HepG2 (cell line): ENCODE data around the gene LINGO1. TPM values are rescaled to one million over a fixed set of nuclear protein-coding genes. Genes with fewer than 3 reads are reported as not detected.

Source experiments
- CENPBD1 ChIP-seq: sonication (generic); formaldehyde crosslinking; IDR thresholded peaks from 2 replicates; pipeline ENCODE4 v1.8.0; 2022; ENCODE audit warnings: missing genetic modification reagents, low read depth, mild to moderate bottlenecking, borderline replicate concordance
- CREB1 ChIP-seq, 2 experiments: fragments of 450-650 bp in 1 of 2; IDR thresholded peaks; 2 replicates each; pipeline ENCODE4 v1.6.1; 2016 to 2017; ENCODE audit warnings: control low read depth in 1 of 2, mild to moderate bottlenecking in 1 of 2, missing compliant biosample characterization in 1 of 2, missing genetic modification characterization in 1 of 2
- GLI4 ChIP-seq: sonication (generic); formaldehyde crosslinking; IDR thresholded peaks from 2 replicates; pipeline ENCODE4 v1.5.1; 2020; ENCODE audit warnings: missing genetic modification reagents, mild to moderate bottlenecking, moderate library complexity, borderline replicate concordance
- GTF3A ChIP-seq: sonication (generic); formaldehyde crosslinking; conservative IDR thresholded peaks from 2 replicates; pipeline ENCODE4 v1.4.0; 2020; ENCODE audit warnings: mild to moderate bottlenecking, missing genetic modification reagents
- HIVEP1 ChIP-seq: sonication (generic); formaldehyde crosslinking; IDR thresholded peaks from 2 replicates; pipeline ENCODE4 v1.4.0; 2020; ENCODE audit warnings: mild to moderate bottlenecking, missing genetic modification reagents
- KDM1A ChIP-seq: IDR thresholded peaks from 2 replicates; pipeline ENCODE4 v1.6.1; 2016; ENCODE audit warnings: missing compliant biosample characterization
- MEIS1 ChIP-seq: sonication (generic); formaldehyde crosslinking; IDR thresholded peaks from 2 replicates; pipeline ENCODE4 v1.9.0; 2021; ENCODE audit warnings: mild to moderate bottlenecking, missing genetic modification reagents, moderate library complexity, borderline replicate concordance
- MIER2 ChIP-seq: IDR thresholded peaks from 2 replicates; pipeline ENCODE4 v1.6.1; 2016; ENCODE audit warnings: missing biosample characterization, missing genetic modification reagents
- MXD3 ChIP-seq: IDR thresholded peaks from 2 replicates; pipeline ENCODE4 v1.6.1; 2016; ENCODE audit warnings: mild to moderate bottlenecking, missing biosample characterization, missing genetic modification reagents
- NRL ChIP-seq: sonication (generic); formaldehyde crosslinking; IDR thresholded peaks from 2 replicates; pipeline ENCODE4 v1.5.0; 2020; ENCODE audit warnings: missing genetic modification reagents, mild to moderate bottlenecking, moderate library complexity, borderline replicate concordance
- POGZ ChIP-seq: sonication (generic); formaldehyde crosslinking; IDR thresholded peaks from 2 replicates; pipeline ENCODE4 v1.4.0; 2020; ENCODE audit warnings: mild to moderate bottlenecking, missing genetic modification reagents
- SUZ12 ChIP-seq: fragments of 150-350 bp; IDR thresholded peaks from 2 replicates; pipeline ENCODE4 v1.6.1; 2014; ENCODE audit warnings: low read depth, low read length
- TFE3 ChIP-seq: IDR thresholded peaks from 2 replicates; pipeline ENCODE4 v1.6.1; 2016
- TP53 ChIP-seq: sonication (generic); formaldehyde crosslinking; conservative IDR thresholded peaks from 2 replicates; pipeline ENCODE4 v1.4.0; 2020; ENCODE audit warnings: missing genetic modification reagents
- ZNF20 ChIP-seq: sonication (generic); formaldehyde crosslinking; IDR thresholded peaks from 2 replicates; pipeline ENCODE4 v1.4.0; 2020; ENCODE audit warnings: mild to moderate bottlenecking, moderate library complexity, missing genetic modification reagents
- ZNF441 ChIP-seq: sonication (generic); formaldehyde crosslinking; IDR thresholded peaks from 2 replicates; pipeline ENCODE4 v1.7.0; 2021; ENCODE audit warnings: missing genetic modification reagents, borderline replicate concordance
- ZNF609 ChIP-seq: sonication (generic); formaldehyde crosslinking; IDR thresholded peaks from 2 replicates; pipeline ENCODE4 v1.4.0; 2020; ENCODE audit warnings: mild to moderate bottlenecking, missing genetic modification reagents, borderline replicate concordance
- ZNF619 ChIP-seq: sonication (generic); formaldehyde crosslinking; IDR thresholded peaks from 2 replicates; pipeline ENCODE4 v1.4.0; 2020; ENCODE audit warnings: mild to moderate bottlenecking, missing genetic modification reagents
- ZNF782 ChIP-seq: sonication (generic); formaldehyde crosslinking; IDR thresholded peaks from 2 replicates; pipeline ENCODE4 v1.4.0; 2020; ENCODE audit warnings: missing genetic modification reagents, mild to moderate bottlenecking, borderline replicate concordance
- ZNF790 ChIP-seq: sonication (generic); formaldehyde crosslinking; IDR thresholded peaks from 2 replicates; pipeline ENCODE4 v1.8.0; 2022; ENCODE audit warnings: missing genetic modification reagents, mild to moderate bottlenecking, borderline replicate concordance
- ZSCAN25 ChIP-seq: sonication (generic); formaldehyde crosslinking; IDR thresholded peaks from 2 replicates; pipeline ENCODE4 v1.8.0; 2022; ENCODE audit warnings: mild to moderate bottlenecking, missing genetic modification reagents
- polyA plus RNA-seq, 8 experiments: library from polyadenylated mRNA; depleted of rRNA in 3 of 8; stranded (reverse) in 7 of 8; unstranded in 1 of 8; fragments of >200 nt; fragmentation: Illumina TruSeq in 4 of 8; extraction: Trizol in 4 of 8; gene quantifications; 2 replicates each; pipeline versions ENCODE4 v1.2.1 to v1.2.3, GENCODE V29; 2011 to 2016; ENCODE audit warnings: low read depth in 4 of 8, missing spikeins in 1 of 8, mixed read lengths in 1 of 8; ENCODE audit not compliant: insufficient read depth in 1 of 8
- total RNA-seq, 5 experiments: library from RNA; depleted of rRNA; stranded (reverse); fragments of >200 nt; fragmentation: Illumina TruSeq; extraction: Trizol; gene quantifications; 2 replicates each; pipeline ENCODE4 v1.2.3, GENCODE V29; 2016; ENCODE audit warnings: low read depth in 1 of 5

Gene LINGO1
- total and polyA plus RNA-seq, 2 of the 13 experiments (the other 11 are each of a cell fraction or from before 2014, with no cell fraction given) = 0.07 TPM; not detected in 1

- TF ChIP-seq ZNF609 = peak; percentile 63; the same call in 1 of the 2 replicates
- TF ChIP-seq ZNF790 (CRISPR knock-in tag) = no peak
- TF ChIP-seq NRL = no peak
- no peak for TF ChIP-seq CENPBD1 (CRISPR knock-in tag)
- TF ChIP-seq MXD3 = no peak
- no peak for TF ChIP-seq ZNF20 (CRISPR knock-in tag)
- no peak for TF ChIP-seq TFE3 (CRISPR knock-in tag)
- no peak for TF ChIP-seq TP53 (CRISPR knock-in tag)
- no peak for TF ChIP-seq ZNF441 (CRISPR knock-in tag)
- no peak; the same call in 1 of the 2 replicates for TF ChIP-seq ZNF782 (CRISPR knock-in tag)
- TF ChIP-seq CREB1 (IDR thresholded peaks at IDR 0.05) = no peak
- TF ChIP-seq CREB1 (CRISPR knock-in tag; IDR thresholded peaks at IDR 0.05) = no peak
- no peak for TF ChIP-seq ZSCAN25
- TF ChIP-seq KDM1A (CRISPR knock-in tag) = no peak
- no peak; the same call in 1 of the 2 replicates for TF ChIP-seq MEIS1 (CRISPR knock-in tag)
- no peak for TF ChIP-seq POGZ
- no peak for TF ChIP-seq GLI4 (CRISPR knock-in tag)
- no peak for TF ChIP-seq GTF3A (CRISPR knock-in tag)
- no peak for TF ChIP-seq SUZ12
- no peak for TF ChIP-seq ZNF619 (CRISPR knock-in tag)
- peak; percentile 55; the same call in 1 of the 2 replicates for TF ChIP-seq HIVEP1 (CRISPR knock-in tag)
- no peak for TF ChIP-seq MIER2
Observed at GRCh38 chr15:77568973-77569728, 63.6 kb downstream of the LINGO1 start (continued).
